ENCODE results near the gene PHLDB3.

GRCh38 chr19:43534305-43534815 lies 29.8 kb upstream of the PHLDB3 start:
- TF ChIP-seq EZH2 (IDR thresholded peaks at IDR 0.05; ENCODE audit: borderline replicate concordance, insufficient read depth, low read length, poor library complexity, severe bottlenecking) (no peak), CTCF (IDR thresholded peaks at IDR 0.05; ENCODE audit: poor library complexity, severe bottlenecking) (no peak)

All from neural cell (in vitro differentiated cells).